Tibial nerve (tissue), 3 donors: ENCODE results near the gene TAB2.

Source experiments
- POLR2A ChIP-seq, 2 donors: fragments of 450-650 bp; IDR thresholded peaks; one replicate each; pipeline ENCODE4 v1.6.1; 2017; ENCODE audit warnings: antibody characterized with exemption in 2 of 2, mild to moderate bottlenecking in 2 of 2, moderate library complexity in 2 of 2
- TF ChIP-seq, protein P1 (sequence below), 5 experiments: fragments of 200-600 bp in 3 of 5; fragments of 450-650 bp in 2 of 5; sonication (generic) in 3 of 5; IDR thresholded peaks; one replicate each; pipeline ENCODE4 v1.5.1; 2016 to 2019; ENCODE audit warnings: antibody characterized with exemption in 5 of 5, mild to moderate bottlenecking in 3 of 5, moderate library complexity in 2 of 5

DNA sequence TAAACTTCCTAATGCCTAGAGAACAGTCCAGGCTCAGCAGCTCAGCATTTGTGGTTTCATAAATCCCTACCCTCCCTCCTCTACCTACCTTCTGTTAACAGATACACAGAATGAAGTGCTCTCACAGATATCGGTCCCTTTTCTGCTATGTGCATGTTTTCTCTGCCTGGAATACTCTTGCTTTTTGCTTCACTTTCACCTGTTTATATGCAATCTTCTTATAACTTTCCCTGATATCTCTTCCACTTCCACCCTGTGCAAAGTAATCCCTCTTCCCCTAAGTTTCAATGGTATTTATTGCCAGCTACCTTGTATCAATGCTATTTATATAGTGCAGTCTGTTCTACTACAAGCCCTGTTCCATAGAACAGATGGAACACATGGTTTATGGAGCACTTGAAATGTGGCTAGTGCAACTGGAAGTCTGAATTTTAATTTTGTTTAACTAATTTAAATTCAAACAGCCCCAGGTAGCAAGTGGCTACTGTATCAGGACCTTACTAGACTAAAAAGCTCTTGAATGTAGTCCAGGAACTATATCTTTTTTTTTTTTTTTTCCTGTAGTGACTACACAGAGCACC is 3.1 kb upstream of the TAB2 start:
- TF ChIP-seq, protein P1, sequence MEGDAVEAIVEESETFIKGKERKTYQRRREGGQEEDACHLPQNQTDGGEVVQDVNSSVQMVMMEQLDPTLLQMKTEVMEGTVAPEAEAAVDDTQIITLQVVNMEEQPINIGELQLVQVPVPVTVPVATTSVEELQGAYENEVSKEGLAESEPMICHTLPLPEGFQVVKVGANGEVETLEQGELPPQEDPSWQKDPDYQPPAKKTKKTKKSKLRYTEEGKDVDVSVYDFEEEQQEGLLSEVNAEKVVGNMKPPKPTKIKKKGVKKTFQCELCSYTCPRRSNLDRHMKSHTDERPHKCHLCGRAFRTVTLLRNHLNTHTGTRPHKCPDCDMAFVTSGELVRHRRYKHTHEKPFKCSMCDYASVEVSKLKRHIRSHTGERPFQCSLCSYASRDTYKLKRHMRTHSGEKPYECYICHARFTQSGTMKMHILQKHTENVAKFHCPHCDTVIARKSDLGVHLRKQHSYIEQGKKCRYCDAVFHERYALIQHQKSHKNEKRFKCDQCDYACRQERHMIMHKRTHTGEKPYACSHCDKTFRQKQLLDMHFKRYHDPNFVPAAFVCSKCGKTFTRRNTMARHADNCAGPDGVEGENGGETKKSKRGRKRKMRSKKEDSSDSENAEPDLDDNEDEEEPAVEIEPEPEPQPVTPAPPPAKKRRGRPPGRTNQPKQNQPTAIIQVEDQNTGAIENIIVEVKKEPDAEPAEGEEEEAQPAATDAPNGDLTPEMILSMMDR (IDR thresholded peaks at IDR 0.05) = no peak
- no peak for TF ChIP-seq POLR2A (IDR thresholded peaks at IDR 0.05)
